Hypothalamus (tissue), 51 donors: ENCODE results near the gene HYAL2.
"Not testable (repeated sequence)": the region's sequence is repeated elsewhere in the genome, so short reads cannot be mapped to it uniquely, and the experiment has no call there.

Experiments
- DNase-seq, 51 donors: peaks; one replicate each; lab custom pipeline; 2025; lab: John Stamatoyannopoulos, UW

Gene HYAL2

GRCh38 chr3:50317300-50317699 is 5.2 kb downstream of the HYAL2 start:
- no peak for DNase-seq

- peak in 2 of 51 donors; percentile 12 to 22 for DNase-seq
These were observed 5.8 kb downstream of the HYAL2 start for GRCh38 chr3:50316657-50317242.

- no peak for DNase-seq
These were observed 7.7 kb downstream of the HYAL2 start for GRCh38 chr3:50314816-50315215.

- no peak for DNase-seq
These were observed 8.2 kb downstream of the HYAL2 start for GRCh38 chr3:50314342-50314741.

GRCh38 chr3:50312041-50312440 is 10.5 kb downstream of the HYAL2 start:
- not testable (repeated sequence) for DNase-seq

- DNase-seq, result no peak
These were observed 17.9 kb downstream of the HYAL2 start for GRCh38 chr3:50304601-50305000.

- DNase-seq, result peak in 1 of 51 donors; percentile 29
These were observed 19.3 kb downstream of the HYAL2 start, which contains the start of gene HYAL1 for GRCh38 chr3:50303013-50303815. HYAL1 (minus strand) TSS chr3:50303574; CDS start chr3:50302956, 618 bp downstream.

- DNase-seq, result no peak
These were observed 20.2 kb downstream of the HYAL2 start for GRCh38 chr3:50302095-50303012.

GRCh38 chr3:50300681-50301254 is 21.8 kb downstream of the HYAL2 start:
- DNase-seq, result no peak

- peak in 23 of 51 donors; percentile 34 to 88 (median 64) for DNase-seq
These were observed 22.4 kb downstream of the HYAL2 start for GRCh38 chr3:50299929-50300680.

- DNase-seq, result no peak
These were observed 23.0 kb downstream of the HYAL2 start for GRCh38 chr3:50299638-50299928.

GRCh38 chr3:50298836-50299637 is 23.5 kb downstream of the HYAL2 start, which contains the start of the genes HYAL3 and NAA80:
HYAL3 (minus strand) TSS chr3:50299405; CDS start chr3:50295602, 3,803 bp downstream.
NAA80 (minus strand) TSS chr3:50299405; CDS start chr3:50297463, 1,942 bp downstream.
- DNase-seq, result peak; percentile 72 to 100 (median 99)

- DNase-seq, result no peak
These were observed 24.4 kb downstream of the HYAL2 start for GRCh38 chr3:50297896-50298725.

GRCh38 chr3:50297384-50297775 is 25.2 kb downstream of the HYAL2 start:
- DNase-seq, result no peak

GRCh38 chr3:50296721-50297383 is 25.7 kb downstream of the HYAL2 start:
- DNase-seq, result no peak

- no peak for DNase-seq
These were observed 26.8 kb downstream of the HYAL2 start for GRCh38 chr3:50295553-50296431.
